Prostate gland (tissue), 1 donor: ENCODE measurements around the gene ETV3L.

Source experiments
- POLR2A ChIP-seq: fragments of 450-650 bp; IDR thresholded peaks from one replicate; pipeline ENCODE4 v1.6.1; 2016; ENCODE audit warnings: antibody characterized with exemption, mild to moderate bottlenecking
- POLR2AphosphoS5 ChIP-seq: sonication (generic); formaldehyde crosslinking; IDR thresholded peaks from one replicate; pipeline ENCODE4 v1.6.1; 2017; ENCODE audit warnings: antibody characterized with exemption

DNA sequence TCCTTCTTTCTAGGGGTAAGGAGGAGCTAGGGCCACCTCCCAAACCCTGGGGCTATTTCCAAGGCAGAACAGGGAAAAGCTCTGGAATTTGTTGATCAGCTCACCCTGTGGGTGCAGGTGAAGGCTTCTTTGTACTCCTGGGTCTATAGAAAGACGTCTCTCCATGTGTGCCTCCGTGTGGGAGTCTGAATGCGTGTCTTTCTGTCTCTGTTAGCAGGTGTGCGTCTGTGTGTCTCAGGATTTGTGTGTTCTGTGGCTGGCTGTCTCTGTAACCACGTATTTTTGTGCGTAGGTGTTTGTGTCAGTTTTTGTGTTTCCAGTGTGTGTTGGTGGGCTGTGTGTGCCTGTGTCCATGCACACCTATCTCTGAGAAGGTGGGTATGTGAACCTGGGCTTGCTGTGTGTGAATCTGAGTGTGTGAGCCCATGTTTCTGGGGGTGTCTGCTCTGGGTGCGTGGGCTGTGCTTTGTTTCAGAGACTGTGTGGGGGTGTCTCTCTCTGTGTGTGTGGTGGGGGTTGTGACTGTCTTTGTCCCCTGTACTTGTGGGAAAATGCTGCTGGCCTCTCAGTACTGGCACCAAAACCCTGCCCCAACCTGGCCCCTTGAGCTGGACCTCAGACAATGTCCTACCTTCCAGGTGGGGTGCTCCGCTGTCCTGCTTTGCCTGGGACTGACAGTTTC is 12.7 kb upstream of the ETV3L start:
- no peak for TF ChIP-seq POLR2A
- no peak for TF ChIP-seq POLR2AphosphoS5
